Measurements from ENCODE around the gene KY.
"Not testable (repeated sequence)": the region's sequence is repeated elsewhere in the genome, so short reads cannot be mapped to it uniquely, and the experiment has no call there.

Gene KY

GRCh38 chr3:134576426-134576825 is 74.4 kb downstream of the KY start:
- Histone ChIP-seq H4K91ac (ENCODE audit: low read length) (no peak overlapping the region), H4K8ac (ENCODE audit: low read length) (no peak overlapping the region), H3K23ac (ENCODE audit: low read length in 2 of 2) (no peak overlapping the region), H3K18ac (ENCODE audit: low read depth in 1 of 2, low read length in 2 of 2) (no peak overlapping the region), H3K9me3 (ENCODE audit: control insufficient read depth, low read length) (no peaks in the 10 kb centered on the region), H2BK120ac (ENCODE audit: low read depth, low read length) (no peak overlapping the region), H2BK12ac (ENCODE audit: low read length in 2 of 2) (no peak overlapping the region), H3K36me3 (ENCODE audit: control insufficient read depth in 1 of 2, insufficient read depth in 2 of 2, low read depth in 1 of 2, low read length in 2 of 2) (no peaks in the 10 kb centered on the region), H2AFZ (ENCODE audit: low read depth, low read length) (no peak overlapping the region), H2BK15ac (ENCODE audit: low read depth, poor library complexity, severe bottlenecking) (no peak overlapping the region), H3K4me3 (ENCODE audit: insufficient read depth in 1 of 2, low read depth in 1 of 2, low read length in 2 of 2) (no peak overlapping the region), H3K4me2 (ENCODE audit: low read length, poor library complexity, severe bottlenecking) (no peak overlapping the region), H2AK5ac (ENCODE audit: low read length, severe bottlenecking) (no peak overlapping the region), H3K27ac (ENCODE audit: low read length, poor library complexity, severe bottlenecking) (no peak overlapping the region), H3K27me3 (ENCODE audit: control insufficient read depth in 1 of 2, insufficient read depth in 1 of 2, low read length in 2 of 2) (no peaks in the 10 kb centered on the region), H3K4ac (ENCODE audit: low read depth in 1 of 2, low read length in 2 of 2) (no peak overlapping the region), H2BK5ac (ENCODE audit: low read depth, low read length, poor library complexity, severe bottlenecking) (no peak overlapping the region), H3K4me1 (ENCODE audit: control insufficient read depth, insufficient read depth, low read depth, low read length) (no peaks in the 10 kb centered on the region), H3K14ac (ENCODE audit: low read length in 2 of 2) (no peak overlapping the region), H3K9ac (ENCODE audit: low read length) (no peak overlapping the region), H3K79me1 (replicated peaks; ENCODE audit: low read length, poor library complexity, severe bottlenecking) (no peaks in the 10 kb centered on the region)
- no peak for DNase-seq
- 65% methylated on average over 6 of the region's 6 CpGs for WGBS

GRCh38 chr3:134569899-134570298 is 80.9 kb downstream of the KY start:
- DNase-seq; H3K14ac ChIP-seq (ENCODE audit: low read length in 2 of 2); H4K91ac ChIP-seq (ENCODE audit: low read length); H3K9me3 ChIP-seq (ENCODE audit: control insufficient read depth, low read length); H3K4me1 ChIP-seq (ENCODE audit: control insufficient read depth, insufficient read depth, low read depth, low read length); H2BK120ac ChIP-seq (ENCODE audit: low read depth, low read length); H2AK5ac ChIP-seq (ENCODE audit: low read length, severe bottlenecking); H3K4me3 ChIP-seq (ENCODE audit: insufficient read depth in 1 of 2, low read depth in 1 of 2, low read length in 2 of 2); H2AFZ ChIP-seq (ENCODE audit: low read depth, low read length); H3K36me3 ChIP-seq (ENCODE audit: control insufficient read depth in 1 of 2, insufficient read depth in 2 of 2, low read depth in 1 of 2, low read length in 2 of 2); H3K79me1 ChIP-seq (replicated peaks; ENCODE audit: low read length, poor library complexity, severe bottlenecking); H3K4ac ChIP-seq (ENCODE audit: low read depth in 1 of 2, low read length in 2 of 2); H3K27ac ChIP-seq (ENCODE audit: low read length, poor library complexity, severe bottlenecking); H2BK12ac ChIP-seq (ENCODE audit: low read length in 2 of 2); H3K9ac ChIP-seq (ENCODE audit: low read length); H3K18ac ChIP-seq (ENCODE audit: low read depth in 1 of 2, low read length in 2 of 2); H2BK5ac ChIP-seq (ENCODE audit: low read depth, low read length, poor library complexity, severe bottlenecking); H3K23ac ChIP-seq (ENCODE audit: low read length in 2 of 2); H3K4me2 ChIP-seq (ENCODE audit: low read length, poor library complexity, severe bottlenecking); H4K8ac ChIP-seq (ENCODE audit: low read length); H3K27me3 ChIP-seq (ENCODE audit: control insufficient read depth in 1 of 2, insufficient read depth in 1 of 2, low read length in 2 of 2); H2BK15ac ChIP-seq (ENCODE audit: low read depth, poor library complexity, severe bottlenecking): not testable (repeated sequence)
- 87% methylated on average over 2 of the region's 2 CpGs for WGBS

GRCh38 chr3:134568790-134569189 is 82.0 kb downstream of the KY start:
- no peak overlapping the region for H2BK15ac ChIP-seq (ENCODE audit: low read depth, poor library complexity, severe bottlenecking)
- DNase-seq: no peak
- H3K9me3 ChIP-seq (ENCODE audit: control insufficient read depth, low read length): no peaks in the 10 kb centered on the region
- no peak overlapping the region for H2BK5ac ChIP-seq (ENCODE audit: low read depth, low read length, poor library complexity, severe bottlenecking)
- no peak overlapping the region for H3K4me3 ChIP-seq (ENCODE audit: insufficient read depth in 1 of 2, low read depth in 1 of 2, low read length in 2 of 2)
- WGBS: 77% methylated on average over 6 of the region's 6 CpGs
- H3K23ac ChIP-seq (ENCODE audit: low read length in 2 of 2): no peak overlapping the region
- no peak overlapping the region for H2AFZ ChIP-seq (ENCODE audit: low read depth, low read length)
- H3K27ac ChIP-seq (ENCODE audit: low read length, poor library complexity, severe bottlenecking): no peak overlapping the region
- no peak overlapping the region for H2BK120ac ChIP-seq (ENCODE audit: low read depth, low read length)
- H3K36me3 ChIP-seq (ENCODE audit: control insufficient read depth in 1 of 2, insufficient read depth in 2 of 2, low read depth in 1 of 2, low read length in 2 of 2): peaks cover 6 to 8% of the 10 kb centered on the region in 2 experiments
- H3K18ac ChIP-seq (ENCODE audit: low read depth in 1 of 2, low read length in 2 of 2): no peak overlapping the region
- peaks cover 6% of the 10 kb centered on the region for H3K4me1 ChIP-seq (ENCODE audit: control insufficient read depth, insufficient read depth, low read depth, low read length)
- no peak overlapping the region for H4K91ac ChIP-seq (ENCODE audit: low read length)
- no peak overlapping the region for H3K4ac ChIP-seq (ENCODE audit: low read depth in 1 of 2, low read length in 2 of 2)
- H4K8ac ChIP-seq (ENCODE audit: low read length): no peak overlapping the region
- H3K27me3 ChIP-seq (ENCODE audit: control insufficient read depth in 1 of 2, insufficient read depth in 1 of 2, low read length in 2 of 2): no peaks in the 10 kb centered on the region
- H2BK12ac ChIP-seq (ENCODE audit: low read length in 2 of 2): no peak overlapping the region
- H3K9ac ChIP-seq (ENCODE audit: low read length): no peak overlapping the region
- H3K79me1 ChIP-seq (replicated peaks; ENCODE audit: low read length, poor library complexity, severe bottlenecking): no peaks in the 10 kb centered on the region
- H2AK5ac ChIP-seq (ENCODE audit: low read length, severe bottlenecking): no peak overlapping the region
- no peak overlapping the region for H3K14ac ChIP-seq (ENCODE audit: low read length in 2 of 2)
- H3K4me2 ChIP-seq (ENCODE audit: low read length, poor library complexity, severe bottlenecking): no peak overlapping the region

GRCh38 chr3:134567605-134568004 is 83.2 kb downstream of the KY start:
- DNase-seq: peak; percentile 35
- Histone ChIP-seq H3K27me3 (ENCODE audit: control insufficient read depth in 1 of 2, insufficient read depth in 1 of 2, low read length in 2 of 2) (no peaks in the 10 kb centered on the region), H3K14ac (ENCODE audit: low read length in 2 of 2) (no peak overlapping the region), H2AFZ (ENCODE audit: low read depth, low read length) (no peak overlapping the region), H3K4ac (ENCODE audit: low read depth in 1 of 2, low read length in 2 of 2) (no peak overlapping the region), H3K27ac (ENCODE audit: low read length, poor library complexity, severe bottlenecking) (peak overlapping the region; percentile 46), H2BK15ac (ENCODE audit: low read depth, poor library complexity, severe bottlenecking) (no peak overlapping the region), H3K9me3 (ENCODE audit: control insufficient read depth, low read length) (no peaks in the 10 kb centered on the region), H2AK5ac (ENCODE audit: low read length, severe bottlenecking) (no peak overlapping the region), H3K4me3 (ENCODE audit: insufficient read depth in 1 of 2, low read depth in 1 of 2, low read length in 2 of 2) (no peak overlapping the region), H2BK12ac (ENCODE audit: low read length in 2 of 2) (no peak overlapping the region), H2BK120ac (ENCODE audit: low read depth, low read length) (no peak overlapping the region), H3K36me3 (ENCODE audit: control insufficient read depth in 1 of 2, insufficient read depth in 2 of 2, low read depth in 1 of 2, low read length in 2 of 2) (peaks cover 8 to 9% of the 10 kb centered on the region in 2 experiments), H3K23ac (ENCODE audit: low read length in 2 of 2) (no peak overlapping the region), H3K4me2 (ENCODE audit: low read length, poor library complexity, severe bottlenecking) (no peak overlapping the region), H4K91ac (ENCODE audit: low read length) (no peak overlapping the region), H3K79me1 (replicated peaks; ENCODE audit: low read length, poor library complexity, severe bottlenecking) (no peaks in the 10 kb centered on the region), H3K18ac (ENCODE audit: low read depth in 1 of 2, low read length in 2 of 2) (peak overlapping the region in 1 of 2 experiments; percentile 37), H3K4me1 (ENCODE audit: control insufficient read depth, insufficient read depth, low read depth, low read length) (peaks cover 6% of the 10 kb centered on the region), H2BK5ac (ENCODE audit: low read depth, low read length, poor library complexity, severe bottlenecking) (no peak overlapping the region), H3K9ac (ENCODE audit: low read length) (no peak overlapping the region), H4K8ac (ENCODE audit: low read length) (no peak overlapping the region)
- WGBS: 50% methylated on average over 4 of the region's 4 CpGs
